Loucy (cell line): ENCODE data around the gene GFM1.

Experiments used
- CTCF ChIP-seq: fragments of 200-600 bp; sonication (generic); conservative IDR thresholded peaks from 2 replicates; pipeline ENCODE4 v1.5.1; 2014; ENCODE audit warnings: mild to moderate bottlenecking, antibody characterized with exemption, low read length
- EZH2phosphoT487 ChIP-seq: fragments of 200-600 bp; IDR thresholded peaks from 2 replicates; pipeline ENCODE4 v1.6.1; 2018; ENCODE audit warnings: antibody characterized with exemption, mild to moderate bottlenecking, moderate library complexity, borderline replicate concordance

GRCh38 chr3:158723991-158724390, 79.7 kb downstream of the GFM1 start:
- TF ChIP-seq CTCF (no peak), EZH2phosphoT487 (no peak)
